CD4-positive, alpha-beta T cell treated with Interleukin-4 for 4 hours (primary cell): ENCODE data around the gene PLSCR3.
"Not testable (repeated sequence)": the region's sequence is repeated elsewhere in the genome, so short reads cannot be mapped to it uniquely, and the experiment has no call there.

Experiments
- DNase-seq: peaks from one replicate; pipeline ENCODE4 v3.0.0-alpha.2; 2020

Gene PLSCR3

DNA sequence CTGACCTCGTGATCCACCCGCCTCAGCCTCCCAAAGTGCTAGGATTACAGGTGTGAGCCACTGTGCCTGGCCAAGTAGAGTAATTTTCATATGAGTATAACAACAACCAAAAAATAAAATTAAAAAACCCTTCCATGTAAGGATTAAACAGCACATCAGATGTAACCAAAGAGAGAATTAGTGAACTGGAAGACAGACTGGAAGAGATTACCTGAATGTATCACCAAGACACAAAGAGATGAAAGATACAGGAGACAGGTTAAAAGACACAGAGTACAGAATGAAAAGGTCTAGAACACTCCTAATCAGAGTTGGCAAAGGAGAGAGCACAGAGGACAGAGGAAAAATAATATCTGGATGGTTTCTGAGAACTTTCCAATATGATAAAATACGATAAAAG is 15.2 kb downstream of the PLSCR3 start:
- no peak for DNase-seq

DNA sequence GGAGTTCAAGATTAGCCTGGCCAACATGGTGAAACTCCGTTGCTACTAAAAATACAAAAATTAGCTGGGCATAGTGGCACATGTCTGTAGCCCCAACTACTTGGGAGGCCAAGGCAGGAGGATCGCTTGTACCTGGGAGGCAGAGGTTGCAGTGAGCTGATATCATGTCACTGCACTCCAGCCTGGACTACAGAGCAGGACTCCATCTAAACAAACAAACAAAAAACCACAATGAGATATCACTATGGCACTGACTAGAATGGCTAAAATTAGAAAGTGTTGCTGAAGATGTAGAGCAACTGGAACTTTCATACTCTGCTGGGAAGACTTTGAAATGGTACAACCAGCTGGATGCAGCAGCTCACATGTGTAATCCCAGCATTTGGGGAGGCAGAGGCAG is 20.0 kb downstream of the PLSCR3 start:
- no peak for DNase-seq

DNA sequence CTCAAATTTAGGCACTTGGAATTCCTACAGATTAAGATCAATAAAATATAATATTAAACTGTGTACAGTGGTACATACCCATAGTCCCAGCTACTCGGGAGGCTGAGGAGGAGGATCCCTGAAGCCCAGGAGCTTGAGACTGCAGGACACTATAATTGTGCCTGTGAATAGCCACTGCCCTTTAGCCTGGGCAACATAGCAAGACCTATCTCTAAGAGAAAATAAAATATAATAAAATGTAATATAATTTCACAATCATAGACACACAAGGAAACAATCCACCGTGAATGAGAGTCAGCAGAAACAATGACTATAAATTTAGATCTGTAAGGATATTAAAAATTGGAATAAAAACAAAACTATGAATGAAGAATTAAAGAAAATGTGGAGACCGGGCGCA is 23.5 kb downstream of the PLSCR3 start:
- DNase-seq = no peak

- no peak for DNase-seq
These were observed 24.5 kb downstream of the PLSCR3 start for GRCh38 chr17:7369825-7370224.

DNA sequence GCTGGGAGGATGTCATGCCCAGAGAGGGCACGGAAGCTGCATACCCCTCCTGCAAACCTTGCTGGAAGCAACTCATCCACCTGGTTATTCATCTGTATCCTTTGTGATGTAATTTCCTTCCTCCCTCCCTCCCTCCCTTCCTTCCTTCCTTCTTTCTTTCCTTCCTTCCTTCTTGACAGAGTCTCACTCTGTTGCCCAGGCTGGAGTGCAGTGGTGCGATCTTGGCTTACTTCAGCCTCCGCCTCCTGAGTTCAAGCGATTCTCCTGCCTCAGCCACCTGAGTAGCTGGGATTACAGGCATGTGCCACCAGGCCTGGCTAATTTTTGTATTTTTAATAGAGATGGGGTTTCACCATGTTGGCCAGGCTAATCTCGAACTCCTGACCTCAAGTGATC is 25.7 kb downstream of the PLSCR3 start:
- DNase-seq = not testable (repeated sequence)

DNA sequence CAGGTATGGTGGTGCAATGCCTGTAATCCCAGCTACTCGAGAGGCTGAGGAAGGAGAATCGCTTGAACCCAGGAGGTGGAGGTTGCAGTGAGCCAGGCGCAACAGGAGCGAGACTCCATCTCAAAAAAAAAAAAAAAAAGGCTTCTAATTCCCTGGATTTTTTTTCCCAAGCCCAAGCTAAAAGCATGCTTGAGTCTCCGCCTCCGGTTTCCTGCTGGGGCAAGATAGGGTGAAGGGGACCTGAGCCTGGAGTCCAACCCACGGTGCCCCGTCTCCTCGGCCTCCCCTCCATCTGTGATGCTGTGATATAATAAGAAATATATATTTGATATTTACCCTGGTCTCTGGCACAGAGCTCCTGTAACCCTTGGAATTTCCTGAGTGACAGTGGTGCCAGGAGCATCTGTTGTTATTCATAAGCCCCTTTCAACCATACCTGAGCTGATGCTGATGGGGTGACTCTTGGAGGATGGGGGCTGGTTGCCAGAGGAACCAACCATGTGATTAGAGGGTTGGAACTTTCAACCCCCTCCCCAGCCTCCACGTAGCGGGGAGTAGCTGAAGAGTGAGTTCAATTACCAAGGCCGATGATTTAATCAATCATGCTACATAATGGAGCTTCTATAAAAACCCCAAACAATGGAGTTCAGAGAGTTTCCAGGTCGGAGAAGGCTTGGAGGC is 26.3 kb downstream of the PLSCR3 start:
- no peak for DNase-seq

DNA sequence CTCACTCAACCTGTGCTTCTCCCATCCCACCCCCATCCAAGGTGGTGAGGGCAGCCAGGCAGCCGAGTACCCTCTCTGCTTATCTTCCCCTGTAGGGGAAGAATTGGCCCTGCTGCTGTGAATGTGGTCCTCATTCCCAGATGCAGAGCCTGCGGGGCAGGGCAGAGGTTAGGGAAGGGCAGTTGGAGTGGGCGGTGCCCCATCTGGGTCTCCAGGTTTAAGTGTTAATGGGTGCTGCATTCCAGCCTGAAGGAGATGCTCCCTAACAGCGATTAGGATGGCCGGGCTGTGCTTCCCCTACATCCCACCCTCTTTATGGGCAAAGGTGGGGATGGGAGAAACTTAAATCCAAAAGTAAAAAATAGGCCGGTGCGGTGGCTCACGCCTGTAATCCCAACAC is 27.2 kb downstream of the PLSCR3 start:
- DNase-seq = no peak

GRCh38 chr17:7365963-7366362 is 28.4 kb downstream of the PLSCR3 start:
- DNase-seq = not testable (repeated sequence)

- no peak for DNase-seq
These were observed 31.0 kb downstream of the PLSCR3 start for GRCh38 chr17:7363311-7363710.

- no peak for DNase-seq
These were observed 32.4 kb downstream of the PLSCR3 start for GRCh38 chr17:7361906-7362305.

GRCh38 chr17:7357381-7357780 is 36.9 kb downstream of the PLSCR3 start:
- DNase-seq = no peak

DNA sequence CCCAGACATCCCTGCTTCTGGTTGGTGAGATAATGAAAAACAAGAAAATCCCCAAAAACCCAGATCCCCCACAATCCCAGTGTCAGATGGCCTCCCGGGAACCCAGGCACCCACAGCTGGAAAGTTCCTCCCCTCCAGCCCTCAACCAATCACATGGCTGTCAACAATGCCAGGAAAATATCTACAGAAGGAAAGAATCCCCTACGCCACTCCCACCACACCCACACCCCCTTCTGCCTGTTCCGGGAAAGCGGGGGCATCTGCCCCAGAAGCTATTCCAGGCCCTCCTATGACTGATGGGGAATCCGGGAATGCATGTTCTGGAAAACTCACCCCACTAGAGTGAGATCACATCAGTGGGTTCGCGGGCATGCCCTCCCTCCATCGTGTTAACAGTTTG is 37.6 kb downstream of the PLSCR3 start:
- no peak for DNase-seq

DNA sequence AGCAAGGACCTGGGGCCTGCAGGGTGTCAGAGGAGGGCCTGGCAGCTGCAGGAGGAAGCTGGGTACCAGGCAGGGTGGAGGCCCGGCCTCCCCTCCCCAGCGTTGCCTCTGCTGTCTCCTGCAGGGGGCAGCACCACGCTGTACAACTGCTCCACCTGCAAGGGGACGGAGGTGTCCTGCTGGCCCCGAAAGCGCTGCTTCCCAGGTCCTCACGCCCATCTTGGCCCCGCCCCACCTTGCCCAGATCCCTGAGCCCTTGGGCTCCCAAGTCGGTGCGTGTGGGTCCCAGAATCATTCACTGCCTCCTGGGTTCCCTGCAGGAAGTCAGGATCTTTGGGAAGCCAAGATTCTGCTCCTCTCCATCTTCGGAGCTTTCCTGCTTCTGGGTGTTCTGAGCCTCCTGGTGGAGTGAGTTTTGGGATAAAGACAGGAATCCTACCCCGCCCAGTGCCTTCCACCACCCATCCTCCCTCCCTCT is 38.2 kb downstream of the PLSCR3 start:
- DNase-seq = peak; percentile 82

- no peak for DNase-seq
These were observed 38.8 kb downstream of the PLSCR3 start for GRCh38 chr17:7355573-7355972.

- no peak for DNase-seq
These were observed 39.3 kb downstream of the PLSCR3 start, which contains the start of gene TMEM95 for GRCh38 chr17:7355053-7355452. Gene TMEM95, plus strand, starts transcription at chr17:7355156. Its CDS starts 49 bp downstream, at chr17:7355205.

- peak; percentile 80 for DNase-seq
These were observed 40.0 kb downstream of the PLSCR3 start for GRCh38 chr17:7354262-7354843.

- no peak for DNase-seq
These were observed 41.3 kb downstream of the PLSCR3 start for GRCh38 chr17:7352910-7353635.

DNA sequence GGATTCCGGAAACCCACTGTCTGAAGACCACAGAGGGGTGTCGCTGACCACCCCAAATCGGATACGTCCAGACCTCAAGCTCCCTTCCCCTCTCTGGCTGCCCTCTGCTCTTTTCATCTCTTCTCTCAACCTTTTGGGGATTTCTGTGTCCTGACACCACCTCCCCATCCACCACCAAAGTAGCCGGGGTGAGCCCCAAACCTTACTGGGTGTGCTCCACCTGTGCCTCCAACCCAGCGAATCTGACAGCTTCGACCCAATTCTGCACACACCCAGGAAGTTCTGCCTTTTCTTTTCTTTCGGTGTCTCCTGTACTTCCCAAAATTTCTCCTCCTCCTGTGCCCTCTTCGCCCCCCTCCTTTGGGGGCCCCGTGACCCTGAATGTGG is 41.8 kb downstream of the PLSCR3 start:
- DNase-seq = no peak

DNA sequence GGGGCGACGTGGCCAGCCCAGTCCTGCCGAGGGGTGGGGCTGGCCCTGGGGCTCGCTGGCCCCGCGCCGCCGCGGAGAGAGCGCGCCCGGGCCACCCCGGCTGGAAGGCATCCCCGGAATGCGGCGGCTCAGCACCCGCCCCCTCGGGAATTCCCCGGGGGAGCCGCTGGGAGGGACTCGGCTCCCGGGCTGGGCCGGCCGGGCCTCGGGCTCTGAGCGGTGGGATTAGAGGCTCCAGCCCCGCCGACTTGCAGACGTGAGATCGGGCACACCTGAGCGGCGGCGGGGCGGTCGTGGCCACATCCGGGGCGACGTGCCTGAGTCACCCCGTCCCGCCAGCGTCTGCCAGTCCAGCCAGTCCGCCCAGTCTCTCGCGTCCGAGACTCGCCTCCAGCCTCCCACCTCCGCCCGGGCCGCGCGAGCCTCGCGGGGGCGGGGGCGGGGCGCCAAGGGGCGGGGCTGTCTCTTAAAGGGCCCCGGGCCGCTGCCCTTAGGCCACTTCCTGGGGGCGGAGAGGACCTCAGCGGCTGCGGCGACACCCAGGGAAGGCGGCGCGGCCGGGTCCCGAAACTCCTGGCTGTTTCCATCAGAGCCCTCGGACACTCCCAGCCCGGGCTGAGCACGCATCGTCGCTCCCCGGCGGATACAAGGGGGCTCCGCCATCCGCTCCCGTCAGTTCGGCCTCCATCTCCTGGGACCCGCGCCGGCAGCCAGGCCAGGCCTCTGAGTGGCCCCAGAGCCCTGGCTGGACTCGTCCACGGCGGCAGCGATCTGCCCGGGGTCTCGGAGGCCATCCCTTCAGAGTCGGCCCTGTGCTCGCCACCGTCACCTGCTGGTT is 42.4 kb downstream of the PLSCR3 start, which contains the start of gene KCTD11:
Gene KCTD11 (plus strand): TSS at position 498 of the 838 bp plus-strand sequence.
- peak; percentile 84 for DNase-seq

DNA sequence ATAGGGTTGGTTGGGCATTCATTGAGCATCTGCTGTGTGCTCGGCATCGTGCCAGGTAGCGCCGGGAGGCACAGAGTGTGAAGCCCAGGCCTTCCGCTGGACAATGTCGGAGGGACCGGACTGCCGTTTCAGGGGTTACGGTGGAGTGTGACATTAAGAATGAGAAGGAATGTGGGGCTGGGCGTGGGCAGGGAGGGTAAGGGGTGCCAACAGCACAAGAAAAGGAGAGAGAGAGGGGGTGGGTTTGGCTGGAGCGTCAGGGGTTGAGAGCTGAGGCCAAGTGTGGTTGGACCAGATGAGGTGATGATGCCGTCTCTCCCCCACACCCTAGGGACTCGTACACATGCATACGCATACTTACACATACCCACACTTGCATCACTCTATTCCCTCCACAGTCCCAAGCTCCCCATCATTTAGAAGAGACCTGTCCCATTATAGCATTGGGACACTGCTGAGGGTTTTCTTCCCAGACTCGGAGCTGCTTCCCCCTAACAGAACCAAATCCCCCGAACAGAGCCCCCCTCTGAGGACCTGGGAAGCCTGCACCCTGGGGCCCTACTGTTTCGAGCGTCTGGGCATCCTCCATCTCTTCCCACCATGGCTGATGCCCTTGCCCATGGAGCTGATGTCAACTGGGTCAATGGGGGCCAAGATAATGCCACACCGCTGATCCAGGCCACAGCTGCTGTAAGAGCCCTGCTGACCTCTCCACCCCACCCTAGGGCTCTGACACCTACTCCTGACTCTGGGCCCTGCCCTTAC is 45.7 kb downstream of the PLSCR3 start:
- no peak for DNase-seq

- DNase-seq = no peak
These were observed 46.5 kb downstream of the PLSCR3 start for GRCh38 chr17:7347630-7348477.
